Measurements from ENCODE around the gene ST7.

DNA sequence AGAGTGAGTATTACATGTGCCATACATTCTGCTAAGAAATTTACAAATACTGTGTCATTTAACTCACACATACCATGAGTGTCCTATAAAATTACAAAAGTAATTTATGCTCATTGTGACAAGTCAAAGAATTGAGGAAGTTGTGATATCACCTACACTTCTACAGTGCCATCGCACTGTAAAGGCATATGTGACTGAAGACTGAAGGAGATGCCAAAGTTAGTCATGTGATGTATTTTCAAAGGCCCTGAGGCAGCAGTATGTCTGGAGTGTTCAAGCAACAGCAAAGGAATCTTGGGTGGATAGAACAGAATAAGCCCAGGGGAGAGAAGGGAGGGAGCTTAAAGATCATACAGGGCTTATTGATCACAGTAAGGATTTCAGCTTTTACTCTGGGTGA is 192.8 kb downstream of the ST7 start:
- TF ChIP-seq, protein P1, sequence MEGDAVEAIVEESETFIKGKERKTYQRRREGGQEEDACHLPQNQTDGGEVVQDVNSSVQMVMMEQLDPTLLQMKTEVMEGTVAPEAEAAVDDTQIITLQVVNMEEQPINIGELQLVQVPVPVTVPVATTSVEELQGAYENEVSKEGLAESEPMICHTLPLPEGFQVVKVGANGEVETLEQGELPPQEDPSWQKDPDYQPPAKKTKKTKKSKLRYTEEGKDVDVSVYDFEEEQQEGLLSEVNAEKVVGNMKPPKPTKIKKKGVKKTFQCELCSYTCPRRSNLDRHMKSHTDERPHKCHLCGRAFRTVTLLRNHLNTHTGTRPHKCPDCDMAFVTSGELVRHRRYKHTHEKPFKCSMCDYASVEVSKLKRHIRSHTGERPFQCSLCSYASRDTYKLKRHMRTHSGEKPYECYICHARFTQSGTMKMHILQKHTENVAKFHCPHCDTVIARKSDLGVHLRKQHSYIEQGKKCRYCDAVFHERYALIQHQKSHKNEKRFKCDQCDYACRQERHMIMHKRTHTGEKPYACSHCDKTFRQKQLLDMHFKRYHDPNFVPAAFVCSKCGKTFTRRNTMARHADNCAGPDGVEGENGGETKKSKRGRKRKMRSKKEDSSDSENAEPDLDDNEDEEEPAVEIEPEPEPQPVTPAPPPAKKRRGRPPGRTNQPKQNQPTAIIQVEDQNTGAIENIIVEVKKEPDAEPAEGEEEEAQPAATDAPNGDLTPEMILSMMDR (IDR thresholded peaks at IDR 0.05), result no peak
- no peak for TF ChIP-seq POLR2A (IDR thresholded peaks at IDR 0.05)
